Skeletal muscle tissue (tissue), 4 donors: ENCODE measurements around the gene EBI3. TPM values are rescaled to one million over a fixed set of nuclear protein-coding genes. Genes with fewer than 3 reads are reported as not detected.

Experiments
- H3K27ac ChIP-seq: one replicate; pipeline ENCODE4 v1.7.0; 2013; ENCODE audit warnings: mild to moderate bottlenecking, low read depth, low read length, inconsistent platforms
- H3K27me3 ChIP-seq, 3 donors: one replicate each; pipeline ENCODE4 v1.7.0; 2013; ENCODE audit warnings: low read length in 3 of 3; ENCODE audit not compliant: control insufficient read depth in 3 of 3, insufficient read depth in 3 of 3
- H3K36me3 ChIP-seq, 3 donors: one replicate each; pipeline ENCODE4 v1.7.0; 2013; ENCODE audit warnings: low read length in 3 of 3; ENCODE audit not compliant: control insufficient read depth in 3 of 3, insufficient read depth in 3 of 3
- H3K4me1 ChIP-seq, 3 donors: one replicate each; pipeline ENCODE4 v1.7.0; 2013; ENCODE audit warnings: low read length in 3 of 3, mild to moderate bottlenecking in 3 of 3; ENCODE audit not compliant: control insufficient read depth in 3 of 3, insufficient read depth in 3 of 3
- H3K4me3 ChIP-seq, 3 donors: one replicate each; pipeline ENCODE4 v1.7.0; 2013; ENCODE audit warnings: low read length in 3 of 3
- H3K9ac ChIP-seq, 3 donors: one replicate each; pipeline ENCODE4 v1.7.0; 2013; ENCODE audit warnings: low read length in 3 of 3, mild to moderate bottlenecking in 3 of 3, moderate library complexity in 2 of 3, low read depth in 1 of 3
- H3K9me3 ChIP-seq, 3 donors: one replicate each; pipeline ENCODE4 v1.7.0; 2013; ENCODE audit warnings: low read length in 3 of 3; ENCODE audit not compliant: control insufficient read depth in 3 of 3
- total RNA-seq: library from RNA; depleted of rRNA; stranded (reverse); fragments of >200 nt; gene quantifications from one replicate; pipeline ENCODE4 v1.2.3, GENCODE V29; 2014
- donor health status: Osteomylitis.

Gene EBI3
- total RNA-seq, 1 donor from 2014 or later: not detected

- peaks cover 37 to 59% (median 48%) of the 10 kb centered on the region in 3 donors for H3K27me3 ChIP-seq
- no peak overlapping the region for H3K27ac ChIP-seq
- H3K9me3 ChIP-seq: no peaks in the 10 kb centered on the region
- H3K4me1 ChIP-seq: peaks cover 0 to under 1% (median 0%) of the 10 kb centered on the region in 3 donors
- no peak overlapping the region for H3K9ac ChIP-seq
- H3K4me3 ChIP-seq: no peak overlapping the region
- no peaks in the 10 kb centered on the region for H3K36me3 ChIP-seq
These were observed 29.5 kb upstream of the EBI3 start for GRCh38 chr19:4199699-4200293.

DNA sequence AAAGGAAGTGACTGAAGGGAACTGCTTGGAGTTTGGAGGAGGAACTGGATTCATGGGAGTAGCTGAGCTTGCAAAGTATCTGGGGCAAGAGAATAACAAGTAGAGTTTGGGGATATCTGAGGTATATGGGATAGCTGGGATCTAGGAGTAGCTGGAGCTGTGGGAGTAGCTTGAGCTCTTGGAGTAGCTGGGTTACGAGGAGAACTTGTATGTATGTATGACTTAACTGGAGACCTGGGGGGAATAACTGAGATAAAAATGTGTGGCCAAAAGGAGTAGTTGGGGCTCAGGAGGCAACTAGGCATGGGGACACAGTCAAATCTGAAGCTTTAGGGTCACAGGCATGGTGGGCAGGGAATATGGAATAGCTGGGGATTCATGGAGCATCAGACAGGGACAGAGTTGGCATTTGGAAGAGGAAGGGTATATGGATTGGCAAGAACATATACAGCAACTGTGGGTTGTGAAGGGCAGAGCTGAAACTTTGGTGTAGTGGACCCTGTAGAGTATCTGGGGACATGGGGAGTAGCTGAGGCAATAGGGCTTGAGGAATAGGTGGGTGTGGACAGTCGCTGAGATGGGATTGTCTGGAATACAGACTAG lies 28.3 kb upstream of the EBI3 start:
- Histone ChIP-seq H3K9me3 (no peaks in the 10 kb centered on the region), H3K36me3 (no peaks in the 10 kb centered on the region), H3K27me3 (peaks cover 32 to 48% (median 36%) of the 10 kb centered on the region in 3 donors), H3K4me3 (no peak overlapping the region), H3K9ac (no peak overlapping the region), H3K27ac (no peak overlapping the region), H3K4me1 (peaks cover 0 to 5% (median 3%) of the 10 kb centered on the region in 3 donors)

- no peaks in the 10 kb centered on the region for H3K36me3 ChIP-seq
- no peak overlapping the region for H3K9ac ChIP-seq
- H3K27me3 ChIP-seq: peaks cover 25 to 40% (median 29%) of the 10 kb centered on the region in 3 donors
- no peaks in the 10 kb centered on the region for H3K9me3 ChIP-seq
- no peak overlapping the region for H3K27ac ChIP-seq
- peaks cover 0 to 5% (median 3%) of the 10 kb centered on the region in 3 donors for H3K4me1 ChIP-seq
- no peak overlapping the region for H3K4me3 ChIP-seq
These were observed 27.5 kb upstream of the EBI3 start for GRCh38 chr19:4201798-4202197.

- H3K27me3 ChIP-seq: peaks cover 0 to 6% (median under 1%) of the 10 kb centered on the region in 3 donors
- H3K4me1 ChIP-seq: peaks cover 0 to 5% (median 3%) of the 10 kb centered on the region in 3 donors
- H3K27ac ChIP-seq: no peak overlapping the region
- no peaks in the 10 kb centered on the region for H3K9me3 ChIP-seq
- no peaks in the 10 kb centered on the region for H3K36me3 ChIP-seq
- no peak overlapping the region for H3K9ac ChIP-seq
- no peak overlapping the region for H3K4me3 ChIP-seq
These were observed 22.4 kb upstream of the EBI3 start for GRCh38 chr19:4206818-4207484.

DNA sequence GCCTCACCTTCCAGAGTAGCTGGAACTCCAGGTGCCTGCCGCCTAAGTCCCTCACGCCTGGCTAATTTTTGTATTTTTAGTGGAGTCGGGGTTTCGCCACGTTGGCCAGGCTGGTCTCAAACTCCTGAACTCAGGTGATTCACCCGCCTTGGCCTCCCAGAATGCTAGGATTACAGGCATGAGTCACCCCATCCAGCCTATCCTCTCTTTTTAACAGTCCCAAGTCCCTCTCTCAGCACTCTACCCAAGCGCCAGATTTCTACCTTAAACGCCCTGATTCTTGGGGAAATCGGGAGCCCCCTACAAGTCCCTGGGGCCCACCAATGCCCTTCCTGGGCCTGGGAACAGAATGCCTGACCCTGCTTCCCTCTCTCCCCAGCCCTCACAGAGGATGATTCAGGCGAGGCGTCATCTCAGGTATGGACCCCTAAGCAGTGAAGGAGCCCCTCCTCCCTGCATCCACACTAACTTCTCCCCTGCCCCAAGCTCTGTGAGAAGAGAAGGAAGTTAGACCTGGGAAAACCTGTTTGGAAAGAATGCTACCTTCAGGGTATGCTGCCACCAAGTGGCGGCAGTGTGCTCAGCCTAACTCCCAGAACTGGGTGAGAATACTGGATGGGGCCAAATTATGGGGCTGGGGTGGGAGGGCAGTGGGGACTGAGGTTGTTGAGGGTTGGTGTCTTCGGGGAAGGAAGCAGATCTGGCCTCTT lies 20.8 kb upstream of the EBI3 start:
- Histone ChIP-seq H3K4me3 (no peak overlapping the region), H3K9ac (no peak overlapping the region), H3K9me3 (no peaks in the 10 kb centered on the region), H3K27me3 (peaks cover 0 to 6% (median 3%) of the 10 kb centered on the region in 3 donors), H3K36me3 (no peaks in the 10 kb centered on the region), H3K4me1 (peaks cover 0 to 5% (median 3%) of the 10 kb centered on the region in 3 donors), H3K27ac (no peak overlapping the region)

- H3K9ac ChIP-seq: no peak overlapping the region
- no peak overlapping the region for H3K4me3 ChIP-seq
- no peaks in the 10 kb centered on the region for H3K36me3 ChIP-seq
- no peak overlapping the region for H3K27ac ChIP-seq
- no peaks in the 10 kb centered on the region for H3K9me3 ChIP-seq
- H3K4me1 ChIP-seq: peaks cover 0 to under 1% (median 0%) of the 10 kb centered on the region in 3 donors
- H3K27me3 ChIP-seq: peaks cover 0 to 6% (median 3%) of the 10 kb centered on the region in 3 donors
These were observed 19.1 kb upstream of the EBI3 start for GRCh38 chr19:4210166-4210731.

DNA sequence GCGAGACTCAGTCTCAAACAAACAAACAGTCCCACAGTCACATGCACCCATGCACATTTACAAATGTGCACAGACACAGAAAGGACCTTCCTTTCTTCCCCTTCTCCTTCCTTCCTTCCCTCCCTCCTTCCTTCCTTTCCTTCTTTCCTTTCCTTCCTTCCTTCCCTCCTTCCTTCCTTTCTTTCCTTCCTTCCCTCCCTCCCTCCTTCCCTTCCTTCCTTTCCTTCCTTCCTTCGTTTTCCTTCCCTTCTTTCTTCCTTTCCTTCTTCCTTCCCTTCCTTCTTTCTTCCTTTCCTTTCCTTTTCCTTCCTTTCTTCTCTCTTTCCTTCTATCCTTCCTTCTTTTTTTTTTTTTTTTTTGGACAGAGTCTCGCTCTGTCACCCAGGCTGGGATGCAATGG lies 16.2 kb upstream of the EBI3 start:
- no peaks in the 10 kb centered on the region for H3K4me1 ChIP-seq
- H3K4me3 ChIP-seq: no peak overlapping the region
- no peak overlapping the region for H3K9ac ChIP-seq
- H3K9me3 ChIP-seq: no peaks in the 10 kb centered on the region
- peaks cover 0 to 6% (median 3%) of the 10 kb centered on the region in 3 donors for H3K27me3 ChIP-seq
- H3K36me3 ChIP-seq: no peaks in the 10 kb centered on the region
- no peak overlapping the region for H3K27ac ChIP-seq

DNA sequence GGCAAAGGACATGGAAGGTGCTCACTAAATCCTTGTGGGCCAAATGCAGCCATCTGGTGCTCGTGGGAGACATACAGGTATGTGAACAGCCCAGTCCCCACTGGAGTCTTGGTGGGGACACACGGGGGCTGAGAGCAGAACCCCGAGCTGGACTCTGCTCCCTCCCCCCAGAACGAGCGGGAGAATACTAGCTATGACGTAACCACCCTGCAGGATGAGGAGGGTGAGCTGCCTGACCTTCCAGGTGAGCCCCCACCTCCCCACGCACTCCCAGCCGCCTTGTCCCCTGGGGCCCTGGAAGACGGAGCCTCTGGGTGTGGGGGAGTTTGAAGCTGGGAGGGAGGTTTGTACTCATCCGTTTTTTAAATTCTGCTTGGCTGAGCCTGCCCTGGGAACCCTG lies 13.5 kb upstream of the EBI3 start:
- H3K4me3 ChIP-seq: no peak overlapping the region
- H3K9ac ChIP-seq: no peak overlapping the region
- H3K36me3 ChIP-seq: no peaks in the 10 kb centered on the region
- no peak overlapping the region for H3K27ac ChIP-seq
- no peaks in the 10 kb centered on the region for H3K9me3 ChIP-seq
- H3K27me3 ChIP-seq: peaks cover 0 to 17% (median 4%) of the 10 kb centered on the region in 3 donors
- no peaks in the 10 kb centered on the region for H3K4me1 ChIP-seq

GRCh38 chr19:4216846-4217245 lies 12.5 kb upstream of the EBI3 start:
- Histone ChIP-seq H3K27me3 (peaks cover 0 to 27% (median 0%) of the 10 kb centered on the region in 3 donors), H3K4me3 (no peak overlapping the region), H3K36me3 (no peaks in the 10 kb centered on the region), H3K27ac (no peak overlapping the region), H3K9ac (no peak overlapping the region), H3K9me3 (no peaks in the 10 kb centered on the region), H3K4me1 (no peaks in the 10 kb centered on the region)
